Stimulated activated CD4-positive, alpha-beta T cell treated with anti-CD3 and anti-CD28 coated beads, Interleukin-1b, Interleukin-23, amount 100 ng/mL, for 1 hour (primary cell): Measurements from ENCODE around the gene SFRP2.

Experiments used
- DNase-seq, 2 donors: peaks; one replicate each; pipeline ENCODE4 v3.0.0-alpha.2; 2020; ENCODE audit warnings: low read depth in 2 of 2

SFRP2 gene

DNA sequence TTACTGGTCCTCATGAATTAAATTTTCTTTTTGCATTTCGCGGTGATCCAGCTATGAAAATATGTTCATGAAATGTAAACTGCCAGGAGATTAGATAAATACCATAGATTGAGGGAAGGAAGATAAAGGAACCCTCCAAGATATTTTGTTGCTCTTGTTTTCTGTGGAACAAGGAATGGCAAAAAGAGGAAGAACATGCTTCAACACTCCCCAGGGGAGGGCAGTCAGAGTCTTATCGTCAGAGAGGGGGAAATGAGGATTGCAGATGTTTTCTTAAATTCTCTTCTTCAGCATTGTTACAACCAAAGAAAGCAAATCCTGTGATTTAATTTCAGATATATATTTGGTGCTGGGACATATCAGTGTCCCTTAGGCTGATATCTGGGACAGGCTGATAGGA, 9.5 kb upstream of the SFRP2 start:
- DNase-seq: no peak

DNA sequence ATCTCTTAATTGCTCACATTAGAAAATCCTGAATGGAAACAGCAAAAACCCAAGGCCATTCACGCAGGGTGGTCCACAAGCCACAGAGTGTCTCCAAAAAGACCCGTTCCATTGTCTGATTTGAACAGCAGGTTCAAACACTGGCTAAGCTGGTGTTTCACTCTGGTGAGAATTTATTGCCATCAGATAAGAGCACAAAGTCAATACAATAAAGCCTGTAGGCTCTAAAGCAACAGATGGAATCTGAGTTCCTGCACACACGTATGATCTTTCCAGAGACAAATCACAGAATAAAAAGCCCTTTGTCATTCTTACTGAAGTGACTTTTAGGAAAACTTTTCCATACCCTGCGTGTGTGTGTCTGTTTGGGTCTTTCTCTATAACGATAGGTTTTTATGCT, 5.1 kb upstream of the SFRP2 start:
- DNase-seq: no peak

- no peak for DNase-seq
Observed at GRCh38 chr4:153792618-153793247, 3.9 kb upstream of the SFRP2 start.

DNA sequence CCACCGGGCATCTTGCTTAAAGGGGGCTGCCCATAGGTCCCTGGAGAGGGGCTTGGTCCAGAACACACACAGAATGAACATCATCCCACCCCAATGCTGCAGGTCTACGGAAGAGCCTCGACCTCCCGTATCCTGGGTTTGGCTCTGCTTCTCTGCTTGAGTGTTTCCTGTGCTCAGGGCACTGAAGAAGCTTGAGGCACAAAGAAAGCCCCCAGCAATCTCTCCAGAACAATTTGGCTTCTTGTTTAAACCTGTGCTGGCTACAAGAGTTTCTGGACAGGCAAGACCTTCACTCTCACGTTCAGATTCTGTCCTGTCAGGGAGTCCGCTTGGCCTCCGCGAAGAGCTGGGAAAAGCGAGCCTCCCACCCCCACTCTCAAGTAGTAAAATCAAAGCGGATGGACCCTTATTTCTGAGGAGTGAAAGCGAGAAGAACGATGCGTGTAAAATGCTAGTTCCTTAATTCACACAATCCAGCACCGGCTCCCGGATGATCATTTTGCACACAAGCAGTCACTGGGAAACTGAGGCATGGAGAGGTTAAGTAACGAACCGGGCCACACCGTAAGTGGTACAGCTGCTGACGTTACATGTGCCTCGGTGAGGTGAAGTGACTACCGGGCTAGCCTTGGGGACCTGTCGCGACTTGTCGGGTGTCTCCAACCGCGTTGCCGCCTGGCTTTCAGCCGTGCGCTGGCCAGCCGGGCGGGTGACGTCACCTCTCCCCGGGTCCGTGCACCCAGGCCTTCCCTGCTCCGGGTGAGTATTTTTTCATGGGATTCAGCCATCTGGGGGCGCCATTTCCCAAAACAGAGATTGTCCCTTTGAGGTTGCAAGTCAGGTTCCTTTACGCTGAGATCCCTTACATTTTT, 3.1 kb upstream of the SFRP2 start:
- no peak for DNase-seq

DNA sequence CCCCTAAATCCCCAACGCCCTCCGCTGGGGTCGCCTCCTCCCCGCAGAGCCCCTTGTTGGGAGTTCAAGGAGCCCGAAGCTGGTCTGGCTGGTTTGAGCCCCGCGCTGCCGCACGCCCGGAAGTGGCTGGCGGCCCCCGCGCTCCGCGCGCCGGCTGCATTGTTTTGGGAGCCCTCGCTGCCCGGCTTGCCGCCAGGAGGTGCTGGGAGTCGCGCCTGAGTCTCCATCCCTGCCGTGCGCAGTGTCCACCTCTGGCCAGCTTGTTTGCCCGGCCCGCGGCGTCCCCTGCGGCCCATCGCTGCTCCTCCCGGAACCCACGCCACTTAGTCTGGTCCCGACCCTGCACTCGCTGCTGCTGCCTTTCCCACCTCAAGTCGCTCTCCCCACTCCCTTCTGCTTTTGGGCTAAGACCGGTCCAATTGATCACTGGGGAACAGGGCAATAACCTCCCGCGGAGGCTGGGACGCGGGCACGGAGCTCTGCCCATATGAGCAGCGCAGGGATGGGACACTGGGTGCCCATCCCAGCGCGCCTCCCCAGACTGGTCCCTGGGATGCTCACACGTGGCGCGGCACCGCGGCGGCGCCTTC, 2.2 kb upstream of the SFRP2 start:
- no peak for DNase-seq

- no peak for DNase-seq
Observed at GRCh38 chr4:153790500-153790865, 1.6 kb upstream of the SFRP2 start.

GRCh38 chr4:153789741-153790499, 1.0 kb upstream of the SFRP2 start:
- DNase-seq: no peak

GRCh38 chr4:153788051-153788412, 851 bp downstream of the SFRP2 start:
- no peak for DNase-seq

GRCh38 chr4:153787575-153787974, 1.3 kb downstream of the SFRP2 start:
- DNase-seq: no peak

GRCh38 chr4:153787061-153787560, 1.8 kb downstream of the SFRP2 start:
- no peak for DNase-seq

DNA sequence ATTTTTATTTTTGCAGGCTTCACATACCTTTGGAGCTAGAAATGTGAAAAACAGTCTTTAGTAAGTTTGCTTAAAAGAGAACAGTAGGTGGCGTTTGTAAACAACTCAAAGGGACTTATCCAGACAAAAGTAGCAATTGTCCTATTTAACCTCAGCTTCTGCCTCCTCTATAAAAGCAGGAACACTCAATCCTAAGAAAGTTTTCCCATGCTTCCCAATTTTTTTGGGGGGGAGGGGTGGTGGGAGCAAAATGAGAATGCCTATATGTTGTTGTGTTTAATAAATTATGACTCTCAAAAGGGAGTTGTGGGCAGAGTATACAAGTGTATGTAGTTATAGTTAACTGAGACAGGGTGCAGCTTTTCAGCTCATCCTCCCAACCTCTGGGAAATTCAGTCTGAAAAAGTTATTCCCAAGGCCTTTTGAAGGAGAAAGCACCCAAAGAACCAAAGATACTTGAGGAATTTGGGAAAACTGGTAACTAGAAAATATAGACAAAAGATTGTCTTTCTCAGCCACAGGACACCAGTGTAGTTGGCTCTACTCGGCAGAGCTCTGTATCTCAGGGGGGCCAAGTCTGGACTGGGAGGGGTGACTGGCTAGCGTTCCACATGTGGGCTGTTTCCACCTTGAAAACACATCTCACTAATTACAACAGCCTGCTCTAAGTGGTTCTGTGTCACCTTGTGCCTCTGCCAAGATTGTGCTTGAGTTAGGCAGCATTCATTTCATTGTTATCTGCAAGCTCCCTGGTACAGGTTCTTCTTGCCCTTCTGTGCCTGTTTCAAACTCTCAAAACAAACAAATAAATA, 2.8 kb downstream of the SFRP2 start:
- no peak for DNase-seq

- no peak for DNase-seq
Observed at GRCh38 chr4:153784166-153784699, 4.7 kb downstream of the SFRP2 start.

DNA sequence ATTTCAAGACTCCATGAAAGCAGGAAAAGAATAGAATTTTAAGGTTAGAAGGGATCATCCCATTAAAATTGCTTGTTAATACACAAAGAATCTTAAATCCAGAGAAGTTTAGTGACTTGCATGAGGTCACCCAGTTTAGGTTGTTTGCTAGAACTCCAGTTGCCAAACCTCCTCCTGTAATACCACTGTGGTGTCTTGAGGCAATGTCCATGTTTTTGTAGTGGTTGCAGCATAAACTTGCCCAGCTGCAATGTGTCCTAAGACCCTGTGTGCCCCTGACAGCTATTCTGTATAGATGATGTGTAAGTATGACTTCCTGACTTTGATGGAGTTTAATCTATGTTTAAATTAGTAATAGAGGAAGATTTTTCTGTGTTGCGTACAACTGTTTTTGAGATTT, 6.3 kb downstream of the SFRP2 start:
- no peak for DNase-seq

GRCh38 chr4:153781717-153782416, 7.0 kb downstream of the SFRP2 start:
- DNase-seq: no peak

GRCh38 chr4:153781280-153781679, 7.6 kb downstream of the SFRP2 start:
- no peak for DNase-seq

GRCh38 chr4:153780876-153781275, 8.0 kb downstream of the SFRP2 start:
- DNase-seq: no peak

- DNase-seq: no peak
Observed at GRCh38 chr4:153780221-153780620, 8.7 kb downstream of the SFRP2 start.

DNA sequence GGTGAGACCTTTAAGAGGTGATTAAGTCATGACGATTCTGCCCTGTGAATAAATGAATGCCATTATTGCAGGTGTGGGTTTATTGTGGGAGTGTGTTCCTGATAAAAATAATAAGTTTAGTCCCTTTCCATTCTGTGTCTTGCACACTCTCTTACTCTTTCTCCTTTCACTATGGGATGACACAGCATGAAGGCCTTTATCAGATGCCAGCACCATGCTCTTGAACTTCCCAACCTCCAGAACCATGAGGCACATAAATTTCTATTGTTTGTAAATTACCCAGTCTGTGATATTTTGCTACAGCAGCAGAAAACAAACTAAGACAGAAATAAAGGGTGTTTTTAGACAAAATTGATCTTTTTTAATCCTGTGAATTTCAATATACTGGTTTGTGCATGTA, 10.5 kb downstream of the SFRP2 start:
- DNase-seq: no peak

GRCh38 chr4:153777421-153777820, 11.5 kb downstream of the SFRP2 start:
- DNase-seq: no peak

DNA sequence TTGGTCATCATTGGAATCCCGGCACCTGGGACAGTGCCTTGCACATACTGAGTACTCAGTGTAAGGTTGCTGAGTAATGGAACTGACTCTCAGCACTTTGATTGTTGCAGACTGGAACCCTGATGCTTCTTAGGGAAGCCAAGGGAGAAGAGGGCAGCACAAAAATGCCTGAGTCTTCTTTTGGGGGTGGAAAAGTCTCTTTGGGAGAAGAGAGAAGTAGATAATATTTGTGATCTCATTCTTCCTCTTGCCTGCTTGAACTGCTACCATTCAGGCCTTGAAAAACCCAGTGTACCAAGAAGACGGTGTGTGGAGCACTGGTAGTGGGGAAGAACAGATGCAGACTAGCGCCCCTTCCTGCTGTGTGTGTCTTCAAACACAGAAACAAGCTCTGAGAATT, 12.3 kb downstream of the SFRP2 start:
- DNase-seq: no peak
